Measurements from ENCODE around the gene ABCC1.
"Not testable (repeated sequence)": the region's sequence is repeated elsewhere in the genome, so short reads cannot be mapped to it uniquely, and the experiment has no call there.

The ABCC1 gene

GRCh38 chr16:15967655-15968315 lies 18.4 kb downstream of the ABCC1 start:
- no peak for DNase-seq (ENCODE audit: low read depth)

- DNase-seq (ENCODE audit: low read depth): no peak
These were observed 20.8 kb downstream of the ABCC1 start for GRCh38 chr16:15970202-15970601.

GRCh38 chr16:15970743-15971439 lies 21.5 kb downstream of the ABCC1 start:
- no peak for DNase-seq (ENCODE audit: low read depth)

- no peak for DNase-seq (ENCODE audit: low read depth)
These were observed 22.0 kb downstream of the ABCC1 start for GRCh38 chr16:15971440-15971815.

- DNase-seq (ENCODE audit: low read depth): no peak
These were observed 22.8 kb downstream of the ABCC1 start for GRCh38 chr16:15972046-15972868.

GRCh38 chr16:15973421-15973820 lies 24.0 kb downstream of the ABCC1 start:
- DNase-seq (ENCODE audit: low read depth): no peak

GRCh38 chr16:15974057-15974456 lies 24.6 kb downstream of the ABCC1 start:
- no peak for DNase-seq (ENCODE audit: low read depth)

GRCh38 chr16:15975172-15975571 lies 25.8 kb downstream of the ABCC1 start:
- no peak for DNase-seq (ENCODE audit: low read depth)

GRCh38 chr16:15976225-15976812 lies 26.9 kb downstream of the ABCC1 start:
- DNase-seq (ENCODE audit: low read depth): no peak

GRCh38 chr16:15976929-15977637 lies 27.7 kb downstream of the ABCC1 start:
- no peak for DNase-seq (ENCODE audit: low read depth)

- DNase-seq (ENCODE audit: low read depth): no peak
These were observed 30.4 kb downstream of the ABCC1 start for GRCh38 chr16:15979801-15980200.

GRCh38 chr16:15980329-15980728 lies 30.9 kb downstream of the ABCC1 start:
- no peak for DNase-seq (ENCODE audit: low read depth)

- DNase-seq (ENCODE audit: low read depth): no peak
These were observed 32.0 kb downstream of the ABCC1 start for GRCh38 chr16:15981382-15981781.

GRCh38 chr16:15982194-15982915 lies 32.9 kb downstream of the ABCC1 start:
- not testable (repeated sequence) for DNase-seq (ENCODE audit: low read depth)

- DNase-seq (ENCODE audit: low read depth): no peak
These were observed 34.5 kb downstream of the ABCC1 start for GRCh38 chr16:15983898-15984297.

GRCh38 chr16:15985144-15985543 lies 35.7 kb downstream of the ABCC1 start:
- no peak for DNase-seq (ENCODE audit: low read depth)

GRCh38 chr16:15986261-15986660 lies 36.8 kb downstream of the ABCC1 start:
- no peak for DNase-seq (ENCODE audit: low read depth)

GRCh38 chr16:15988268-15989013 lies 39.0 kb downstream of the ABCC1 start:
- DNase-seq (ENCODE audit: low read depth): no peak

GRCh38 chr16:15990902-15991301 lies 41.5 kb downstream of the ABCC1 start:
- DNase-seq (ENCODE audit: low read depth): no peak

GRCh38 chr16:15993128-15993527 lies 43.7 kb downstream of the ABCC1 start:
- DNase-seq (ENCODE audit: low read depth): no peak

GRCh38 chr16:15993541-15993940 lies 44.1 kb downstream of the ABCC1 start:
- DNase-seq (ENCODE audit: low read depth): no peak
